T-cell (primary cell): ENCODE data around the gene TAF4B. TPM values are rescaled to one million over a fixed set of nuclear protein-coding genes. Genes with fewer than 3 reads are reported as not detected.
"Not testable (repeated sequence)": the region's sequence is repeated elsewhere in the genome, so short reads cannot be mapped to it uniquely, and the experiment has no call there.

Experiments
- ATAC-seq, 4 experiments: fragments of 200-7000 bp in 3 of 4; fragments of 150-1000 bp in 1 of 4; cut with Tn5 transposase; replicated peaks in 1 of 4; 1 replicate in 3 of 4; 2 replicates in 1 of 4; pipeline ENCODE4 v1.10.0; 2021; ENCODE audit warnings: moderate library complexity in 3 of 4, mild to moderate bottlenecking in 2 of 4, moderate number of reproducible peaks in 1 of 4
- CTCF ChIA-PET, 2 donors: fragments of 300-600 bp; sonication (Branson Sonifier 250); formaldehyde crosslinking; loops; one replicate each; lab custom pipeline; 2022; ENCODE audit warnings: antibody characterized with exemption in 2 of 2; lab: Charles Lee
- POLR2A ChIA-PET, 2 donors: fragments of 300-600 bp; sonication (Branson Sonifier 250); formaldehyde crosslinking; loops; one replicate each; lab custom pipeline; 2022; ENCODE audit warnings: antibody characterized with exemption in 2 of 2; lab: Charles Lee
- DNase-seq, 35 experiments: peaks; one replicate each; pipeline versions ENCODE4 v3.0.0 to v3.0.0-alpha.2; 2013 to 2023
- H3K27ac ChIP-seq: one replicate; pipeline ENCODE4 v1.5.1; 2013; ENCODE audit warnings: low read length
- H3K27me3 ChIP-seq, 2 experiments: replicated peaks in 1 of 2; 1 replicate in 1 of 2; 2 replicates in 1 of 2; pipeline versions ENCODE4 v1.6.1 to v1.7.0; 2013; ENCODE audit warnings: low read length in 1 of 2, mixed read lengths in 1 of 2; ENCODE audit not compliant: control insufficient read depth in 2 of 2, insufficient read depth in 2 of 2; ENCODE audit errors: extremely low read depth in 1 of 2
- H3K36me3 ChIP-seq, 2 donors: 1 replicate in 1 of 2; 2 replicates in 1 of 2; pipeline versions ENCODE4 v1.6.1 to v1.7.0; 2013; ENCODE audit warnings: low read length in 1 of 2; ENCODE audit not compliant: control insufficient read depth in 2 of 2, insufficient read depth in 1 of 2; ENCODE audit errors: extremely low read depth in 1 of 2
- H3K4me1 ChIP-seq, 2 experiments: 1 replicate in 1 of 2; 2 replicates in 1 of 2; pipeline versions ENCODE4 v1.6.1 to v1.7.0; 2013; ENCODE audit warnings: low read length in 2 of 2, mixed read lengths in 1 of 2; ENCODE audit not compliant: insufficient read depth in 2 of 2, control insufficient read depth in 1 of 2; ENCODE audit errors: extremely low read depth in 1 of 2
- H3K4me3 ChIP-seq, 2 donors: 1 replicate in 1 of 2; 2 replicates in 1 of 2; pipeline versions ENCODE4 v1.5.1 to v1.7.0; 2013; ENCODE audit warnings: mild to moderate bottlenecking in 2 of 2, low read length in 1 of 2, moderate library complexity in 1 of 2; ENCODE audit not compliant: control insufficient read depth in 1 of 2; ENCODE audit errors: extremely low read depth in 1 of 2
- H3K9me3 ChIP-seq: 2 replicates; pipeline ENCODE4 v1.7.0; 2013
- H3K27ac Mint-ChIP-seq, 2 donors: one replicate each; pipeline ENCODE4 v1.8.0; 2020 to 2021; ENCODE audit warnings: mild to moderate bottlenecking in 2 of 2, mixed read lengths in 2 of 2
- H3K27me3 Mint-ChIP-seq, 2 donors: one replicate each; pipeline ENCODE4 v1.8.0; 2021 to 2022; ENCODE audit warnings: mixed read lengths in 2 of 2
- H3K36me3 Mint-ChIP-seq: one replicate; pipeline ENCODE4 v1.8.0; 2021; ENCODE audit warnings: mixed read lengths
- H3K4me1 Mint-ChIP-seq, 3 donors: one replicate each; pipeline ENCODE4 v1.8.0; 2020 to 2022; ENCODE audit warnings: mixed read lengths in 3 of 3, mild to moderate bottlenecking in 1 of 3
- H3K4me3 Mint-ChIP-seq, 3 donors: one replicate each; pipeline ENCODE4 v1.8.0; 2020 to 2022; ENCODE audit warnings: mild to moderate bottlenecking in 3 of 3, mixed read lengths in 3 of 3, moderate library complexity in 3 of 3
- H3K9me3 Mint-ChIP-seq, 3 donors: one replicate each; pipeline ENCODE4 v1.8.0; 2020 to 2022; ENCODE audit warnings: mixed read lengths in 3 of 3
- WGBS: methylation state at CpG from one replicate; pipeline ENCODE4 v1.1.5; 2013; ENCODE audit warnings: missing lambda C conversion rate; ENCODE audit not compliant: insufficient coverage; 5-methylcytosine and 5-hydroxymethylcytosine counted together
- total RNA-seq, 35 experiments: library from RNA in 6 of 35; stranded (reverse) in 6 of 35; fragments of 120-200 nt in 1 of 35; gene quantifications; one replicate each; pipeline versions ENCODE4 v1.2.1 to v1.2.4 and lab custom pipeline; 2013 to 2026

The TAF4B gene
- total RNA-seq, 5 donors from 2014 or later (not counting 1 experiment from before 2014, with no cell fraction given), result 9.9 to 17.1 (median 13.2) TPM

- H3K36me3 ChIP-seq, DNase-seq, H3K9me3 ChIP-seq, POLR2A ChIA-PET, ATAC-seq, H3K27ac Mint-ChIP-seq, H3K4me3 Mint-ChIP-seq, H3K27me3 Mint-ChIP-seq, H3K4me3 ChIP-seq, H3K4me1 ChIP-seq, H3K27ac ChIP-seq, H3K27me3 ChIP-seq: not testable (repeated sequence)
- Mint-ChIP-seq H3K4me1 (peaks cover 10 to 22% (median 17%) of the 10 kb centered on the region in 3 donors), H3K9me3 (peaks cover 4 to 25% (median 4%) of the 10 kb centered on the region in 3 donors), H3K36me3 (peaks cover 23% of the 10 kb centered on the region)
- CTCF ChIA-PET, result interaction anchor here in 1 of 2 donors (0.6 kb wide), 1 partner anchor 141 kb away, joined by 4 read pairs; no protein-coding TSS in a partner anchor
- WGBS, result 100% methylated on average over 1 of the region's 5 CpGs
These were observed 19.2 kb downstream of the TAF4B start for GRCh38 chr18:26245434-26245833.

GRCh38 chr18:26252411-26252810 is 26.2 kb downstream of the TAF4B start:
- H3K27me3 Mint-ChIP-seq, result no peaks in the 10 kb centered on the region
- POLR2A ChIA-PET, result no interaction called here
- H3K4me3 Mint-ChIP-seq, result no peak overlapping the region
- H3K9me3 Mint-ChIP-seq, result no peaks in the 10 kb centered on the region
- CTCF ChIA-PET, result interaction anchor here in 1 of 2 donors (0.7 kb wide), 1 partner anchor 150 kb away, joined by 3 read pairs; no protein-coding TSS in a partner anchor
- no peaks in the 10 kb centered on the region for H3K36me3 Mint-ChIP-seq
- Histone ChIP-seq H3K27ac (no peak overlapping the region), H3K9me3 (no peaks in the 10 kb centered on the region), H3K4me1 (no peaks in the 10 kb centered on the region), H3K27me3 (no peaks in the 10 kb centered on the region), H3K4me3 (no peak overlapping the region), H3K36me3 (no peaks in the 10 kb centered on the region)
- no peak for ATAC-seq
- H3K27ac Mint-ChIP-seq, result no peak overlapping the region
- no peak for DNase-seq
- peaks cover 27 to 31% (median 27%) of the 10 kb centered on the region in 3 donors for H3K4me1 Mint-ChIP-seq
- WGBS, result no CpG with 5 or more reads among the region's 3 CpGs

GRCh38 chr18:26254808-26255207 is 28.6 kb downstream of the TAF4B start:
- POLR2A ChIA-PET, result interaction anchor here in 1 of 2 donors (1.1 kb wide), 1 partner anchor 14 kb away, joined by 3 read pairs; no protein-coding TSS in a partner anchor
- H3K9me3 ChIP-seq, H3K27me3 Mint-ChIP-seq, DNase-seq, H3K27ac Mint-ChIP-seq, H3K36me3 ChIP-seq, H3K4me3 ChIP-seq, H3K36me3 Mint-ChIP-seq, H3K4me1 ChIP-seq, H3K4me3 Mint-ChIP-seq, H3K9me3 Mint-ChIP-seq, CTCF ChIA-PET, H3K27ac ChIP-seq, ATAC-seq, H3K27me3 ChIP-seq: not testable (repeated sequence)
- peaks cover 27 to 37% (median 36%) of the 10 kb centered on the region in 3 donors for H3K4me1 Mint-ChIP-seq

- H3K36me3 Mint-ChIP-seq, result peaks cover 6% of the 10 kb centered on the region
- H3K4me1 ChIP-seq, result no peaks in the 10 kb centered on the region
- peaks cover 0 to 6% (median 0%) of the 10 kb centered on the region in 3 donors for H3K9me3 Mint-ChIP-seq
- H3K27me3 ChIP-seq, result no peaks in the 10 kb centered on the region
- no peaks in the 10 kb centered on the region for H3K27me3 Mint-ChIP-seq
- peak in 1 of 4 experiments; percentile 55 for ATAC-seq
- H3K27ac Mint-ChIP-seq, result peak overlapping the region in 1 of 2 donors; percentile 83
- 94% methylated on average over 9 of the region's 14 CpGs for WGBS
- POLR2A ChIA-PET, result interaction anchor here in 1 of 2 donors (1.1 kb wide), 1 partner anchor 13 kb away, joined by 3 read pairs; no protein-coding TSS in a partner anchor
- H3K4me3 ChIP-seq, result no peak overlapping the region
- H3K4me3 Mint-ChIP-seq, result peak overlapping the region in 1 of 3 donors; percentile 44
- no peak overlapping the region for H3K27ac ChIP-seq
- CTCF ChIA-PET, result interaction anchor here in 1 of 2 donors (0.7 kb wide), 1 partner anchor 300 kb away, joined by 3 read pairs; no protein-coding TSS in a partner anchor
- H3K9me3 ChIP-seq, result no peaks in the 10 kb centered on the region
- peaks cover 29 to 40% (median 32%) of the 10 kb centered on the region in 3 donors for H3K4me1 Mint-ChIP-seq
- no peak for DNase-seq
- no peaks in the 10 kb centered on the region for H3K36me3 ChIP-seq
These were observed 29.7 kb downstream of the TAF4B start for GRCh38 chr18:26255695-26256622.

- no peak overlapping the region for H3K4me3 ChIP-seq
- no peaks in the 10 kb centered on the region for H3K27me3 Mint-ChIP-seq
- no peak overlapping the region for H3K27ac ChIP-seq
- ChIA-PET POLR2A (interaction anchor here (0.6 to 0.8 kb wide), 2 partner anchors 31 to 66 kb away, joined by 7 to 8 read pairs; no protein-coding TSS in a partner anchor), CTCF (no interaction called here)
- DNase-seq (no peak), ATAC-seq (no peak)
- H3K36me3 ChIP-seq, result no peaks in the 10 kb centered on the region
- no peak overlapping the region for H3K27ac Mint-ChIP-seq
- peaks cover 6% of the 10 kb centered on the region for H3K36me3 Mint-ChIP-seq
- no CpG with 5 or more reads among the region's 3 CpGs for WGBS
- no peaks in the 10 kb centered on the region for H3K4me1 ChIP-seq
- no peaks in the 10 kb centered on the region for H3K27me3 ChIP-seq
- peaks cover 26 to 38% (median 37%) of the 10 kb centered on the region in 3 donors for H3K4me1 Mint-ChIP-seq
- H3K9me3 Mint-ChIP-seq, result peaks cover 0 to 11% (median 0%) of the 10 kb centered on the region in 3 donors
- no peak overlapping the region for H3K4me3 Mint-ChIP-seq
- H3K9me3 ChIP-seq, result no peaks in the 10 kb centered on the region
These were observed 32.5 kb downstream of the TAF4B start for GRCh38 chr18:26258711-26259110.

GRCh38 chr18:26259416-26259815 is 33.2 kb downstream of the TAF4B start:
- H3K27ac ChIP-seq, H3K27ac Mint-ChIP-seq, CTCF ChIA-PET, H3K4me3 ChIP-seq, H3K4me1 ChIP-seq, H3K4me3 Mint-ChIP-seq, H3K27me3 ChIP-seq, H3K36me3 ChIP-seq, H3K27me3 Mint-ChIP-seq, DNase-seq, H3K9me3 ChIP-seq, ATAC-seq, H3K36me3 Mint-ChIP-seq: not testable (repeated sequence)
- no CpG with 5 or more reads among the region's 4 CpGs for WGBS
- Mint-ChIP-seq H3K9me3 (peaks cover 0 to 11% (median 0%) of the 10 kb centered on the region in 3 donors), H3K4me1 (peaks cover 28 to 40% (median 38%) of the 10 kb centered on the region in 3 donors)
- POLR2A ChIA-PET, result interaction anchor here in 1 of 2 donors (0.8 kb wide), 1 partner anchor 31 kb away, joined by 8 read pairs; no protein-coding TSS in a partner anchor
